HEK293T (cell line): ENCODE data around the gene MAPT.

Source experiments
- CTCF ChIA-PET: fragments of 350-600 bp; formaldehyde crosslinking; extraction: SDS; loops from one replicate; lab custom pipeline; 2021; ENCODE audit warnings: antibody characterized with exemption, inconsistent platforms; lab: Yijun Ruan, JAX
- POLR2A ChIA-PET: fragments of 350-600 bp; formaldehyde crosslinking; extraction: SDS; loops from one replicate; lab custom pipeline; 2020; ENCODE audit warnings: antibody characterized with exemption, inconsistent platforms; lab: Yijun Ruan, JAX
- DNase-seq: peaks from one replicate; pipeline ENCODE4 v3.0.0; 2012; ENCODE audit warnings: mixed read lengths; ENCODE audit errors: extremely low spot score
- ARNT ChIP-seq: fragments of 450-650 bp; IDR thresholded peaks from 2 replicates; pipeline ENCODE4 v1.6.1; 2017; ENCODE audit warnings: mild to moderate bottlenecking
- BHLHE40 ChIP-seq: fragments of 450-650 bp; IDR thresholded peaks from 2 replicates; pipeline ENCODE4 v1.6.1; 2016; ENCODE audit warnings: mild to moderate bottlenecking, moderate library complexity, borderline replicate concordance
- CTBP1 ChIP-seq: fragments of 450-650 bp; IDR thresholded peaks from 2 replicates; pipeline ENCODE4 v1.6.1; 2016; ENCODE audit warnings: borderline replicate concordance
- ELF4 ChIP-seq: fragments of 450-650 bp; IDR thresholded peaks from 2 replicates; pipeline ENCODE4 v1.6.1; 2017; ENCODE audit warnings: antibody characterized with exemption
- FOXA1 ChIP-seq: fragments of 450-650 bp; IDR thresholded peaks from 2 replicates; pipeline ENCODE4 v1.6.1; 2016; ENCODE audit warnings: mild to moderate bottlenecking
- FOXK2 ChIP-seq: fragments of 450-650 bp; IDR thresholded peaks from 2 replicates; pipeline ENCODE4 v1.6.1; 2016; ENCODE audit warnings: mild to moderate bottlenecking
- FOXM1 ChIP-seq: fragments of 450-650 bp; IDR thresholded peaks from 2 replicates; pipeline ENCODE4 v1.6.1; 2017; ENCODE audit warnings: mild to moderate bottlenecking, borderline replicate concordance
- HDGF ChIP-seq: fragments of 450-650 bp; IDR thresholded peaks from 2 replicates; pipeline ENCODE4 v1.6.1; 2017; ENCODE audit warnings: antibody characterized with exemption, borderline replicate concordance
- L3MBTL2 ChIP-seq: fragments of 450-650 bp; conservative IDR thresholded peaks from 2 replicates; pipeline ENCODE4 v1.6.1; 2016; ENCODE audit warnings: mild to moderate bottlenecking
- LEF1 ChIP-seq: fragments of 450-650 bp; IDR thresholded peaks from 2 replicates; pipeline ENCODE4 v1.6.1; 2017; ENCODE audit warnings: mild to moderate bottlenecking, borderline replicate concordance
- NFRKB ChIP-seq: fragments of 450-650 bp; IDR thresholded peaks from 2 replicates; pipeline ENCODE4 v1.6.1; 2016; ENCODE audit warnings: mild to moderate bottlenecking, moderate library complexity
- PKNOX1 ChIP-seq: fragments of 450-650 bp; IDR thresholded peaks from 2 replicates; pipeline ENCODE4 v1.6.1; 2016
- SP1 ChIP-seq: fragments of 450-650 bp; IDR thresholded peaks from 2 replicates; pipeline ENCODE4 v1.6.1; 2017
- SUZ12 ChIP-seq: fragments of 450-650 bp; IDR thresholded peaks from 2 replicates; pipeline ENCODE4 v1.6.1; 2016; ENCODE audit warnings: mild to moderate bottlenecking
- TARDBP ChIP-seq: fragments of 450-650 bp; IDR thresholded peaks from 2 replicates; pipeline ENCODE4 v1.6.1; 2016
- ZNF384 ChIP-seq: fragments of 450-650 bp; IDR thresholded peaks from 2 replicates; pipeline ENCODE4 v1.6.1; 2016

Gene MAPT

GRCh38 chr17:45942284-45942683, 47.9 kb downstream of the MAPT start:
- ChIA-PET POLR2A (interaction anchor here (1.0 kb wide), 1 partner anchor 11 kb away, joined by 3 read pairs; no protein-coding TSS in a partner anchor), CTCF (no interaction called here)
- no peak for DNase-seq
- TF ChIP-seq BHLHE40 (no peak), SUZ12 (no peak), LEF1 (no peak), HDGF (no peak), L3MBTL2 (no peak), FOXK2 (no peak), TARDBP (no peak)

GRCh38 chr17:45946841-45947256, 52.5 kb downstream of the MAPT start:
- TF ChIP-seq FOXK2 (no peak), ZNF384 (no peak), SUZ12 (no peak), LEF1 (no peak)
- CTCF ChIA-PET = interaction anchor here (0.5 to 0.6 kb wide), 2 partner anchors 33 to 43 kb away, joined by 3 read pairs; no protein-coding TSS in a partner anchor
- no peak for DNase-seq
- POLR2A ChIA-PET = no interaction called here

GRCh38 chr17:45948498-45948880, 54.1 kb downstream of the MAPT start:
- no peak for DNase-seq
- ChIA-PET CTCF (interaction anchor here (1.0 to 1.5 kb wide), 4 partner anchors 14 to 31 kb away, joined by 3 to 8 read pairs (median 4); no protein-coding TSS in a partner anchor), POLR2A (interaction anchor here (1.0 to 1.5 kb wide), 2 partner anchors 11 to 55 kb away, joined by 3 to 4 read pairs; no protein-coding TSS in a partner anchor)
- TF ChIP-seq CTBP1 = no peak
- TF ChIP-seq FOXA1 = no peak
- no peak for TF ChIP-seq SUZ12
- TF ChIP-seq LEF1 = no peak
- TF ChIP-seq SP1 = no peak
- no peak for TF ChIP-seq ELF4
- no peak for TF ChIP-seq FOXM1
- TF ChIP-seq HDGF = no peak
- TF ChIP-seq TARDBP = no peak
- TF ChIP-seq BHLHE40 = no peak
- TF ChIP-seq ZNF384 = no peak
- no peak for TF ChIP-seq NFRKB
- TF ChIP-seq L3MBTL2 = no peak
- no peak for TF ChIP-seq ARNT
- no peak for TF ChIP-seq PKNOX1
- TF ChIP-seq FOXK2 = no peak

- ChIA-PET POLR2A (interaction anchor here (1.0 to 1.5 kb wide), 2 partner anchors 11 to 56 kb away, joined by 3 to 4 read pairs; no protein-coding TSS in a partner anchor), CTCF (interaction anchor here (0.6 to 1.5 kb wide), 11 partner anchors 9 to 204 kb away, joined by 3 to 8 read pairs (median 3); no protein-coding TSS in a partner anchor)
- TF ChIP-seq FOXK2 = no peak
- peak; percentile 12; the same call in 1 of the 2 replicates for TF ChIP-seq PKNOX1
- peak; percentile 89 for DNase-seq
These were observed 54.7 kb downstream of the MAPT start for GRCh38 chr17:45948881-45949624.

GRCh38 chr17:45949755-45950320, 55.5 kb downstream of the MAPT start:
- POLR2A ChIA-PET = no interaction called here
- CTCF ChIA-PET = interaction anchor here (0.6 to 1.5 kb wide), 10 partner anchors 10 to 205 kb away, joined by 3 to 8 read pairs (median 3); no protein-coding TSS in a partner anchor
- TF ChIP-seq HDGF (no peak), ZNF384 (no peak), ELF4 (no peak), FOXA1 (no peak), ARNT (no peak), SUZ12 (no peak), LEF1 (no peak), CTBP1 (no peak), BHLHE40 (no peak), TARDBP (no peak), SP1 (no peak), PKNOX1 (no peak), FOXK2 (no peak), FOXM1 (no peak), L3MBTL2 (no peak), NFRKB (no peak)
- DNase-seq = no peak

GRCh38 chr17:45950888-45951287, 56.5 kb downstream of the MAPT start:
- ChIA-PET CTCF (no interaction called here), POLR2A (no interaction called here)
- TF ChIP-seq HDGF (no peak), L3MBTL2 (no peak), BHLHE40 (no peak), FOXA1 (no peak), ELF4 (no peak), ARNT (no peak), TARDBP (no peak), SP1 (no peak), SUZ12 (no peak), FOXK2 (no peak), PKNOX1 (no peak), LEF1 (no peak), CTBP1 (no peak), FOXM1 (no peak), ZNF384 (no peak)
- DNase-seq = no peak
